ENCODE measurements around the gene GSK3A.

- no peak for TF ChIP-seq SIN3A (IDR thresholded peaks at IDR 0.05; ENCODE audit: borderline replicate concordance, insufficient read depth, low read depth, low read length)
- TF ChIP-seq CTCF (IDR thresholded peaks at IDR 0.05) = no peak
Observed at GRCh38 chr19:42191330-42191729, 51.1 kb downstream of the GSK3A start.

Data from Panc1 (cell line).